GM20000 (cell line): ENCODE results near the gene VRTN.

Experiments
- DNase-seq: peaks from one replicate; pipeline ENCODE4 v3.0.0; 2012; ENCODE audit warnings: low spot score
- TF ChIP-seq, protein P1 (sequence below): IDR thresholded peaks from 2 replicates; pipeline ENCODE4 v1.5.1; 2012; ENCODE audit warnings: mild to moderate bottlenecking, control low read depth; ENCODE audit errors: extremely low read depth, missing control alignments

VRTN gene

DNA sequence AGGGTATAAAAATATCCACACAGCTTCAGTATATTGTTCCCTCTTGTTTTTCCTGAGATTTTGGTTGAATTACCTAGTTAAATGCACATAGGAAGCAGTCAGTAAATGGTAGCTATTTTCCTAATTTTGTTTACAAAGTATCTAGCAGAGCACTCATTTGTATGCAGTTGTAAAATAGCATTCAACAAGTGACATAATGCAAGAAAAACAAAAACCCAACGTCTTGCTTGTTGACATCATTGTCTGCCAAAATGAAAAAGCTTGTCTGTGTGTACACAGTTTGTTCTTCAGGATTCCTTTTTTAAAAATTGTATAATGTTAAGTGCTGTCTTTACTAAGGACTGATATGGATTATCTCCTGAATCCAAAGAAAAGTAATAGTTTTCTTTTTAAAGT is 2.7 kb downstream of the VRTN start:
- no peak for DNase-seq
- TF ChIP-seq, protein P1, sequence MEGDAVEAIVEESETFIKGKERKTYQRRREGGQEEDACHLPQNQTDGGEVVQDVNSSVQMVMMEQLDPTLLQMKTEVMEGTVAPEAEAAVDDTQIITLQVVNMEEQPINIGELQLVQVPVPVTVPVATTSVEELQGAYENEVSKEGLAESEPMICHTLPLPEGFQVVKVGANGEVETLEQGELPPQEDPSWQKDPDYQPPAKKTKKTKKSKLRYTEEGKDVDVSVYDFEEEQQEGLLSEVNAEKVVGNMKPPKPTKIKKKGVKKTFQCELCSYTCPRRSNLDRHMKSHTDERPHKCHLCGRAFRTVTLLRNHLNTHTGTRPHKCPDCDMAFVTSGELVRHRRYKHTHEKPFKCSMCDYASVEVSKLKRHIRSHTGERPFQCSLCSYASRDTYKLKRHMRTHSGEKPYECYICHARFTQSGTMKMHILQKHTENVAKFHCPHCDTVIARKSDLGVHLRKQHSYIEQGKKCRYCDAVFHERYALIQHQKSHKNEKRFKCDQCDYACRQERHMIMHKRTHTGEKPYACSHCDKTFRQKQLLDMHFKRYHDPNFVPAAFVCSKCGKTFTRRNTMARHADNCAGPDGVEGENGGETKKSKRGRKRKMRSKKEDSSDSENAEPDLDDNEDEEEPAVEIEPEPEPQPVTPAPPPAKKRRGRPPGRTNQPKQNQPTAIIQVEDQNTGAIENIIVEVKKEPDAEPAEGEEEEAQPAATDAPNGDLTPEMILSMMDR, result no peak

DNA sequence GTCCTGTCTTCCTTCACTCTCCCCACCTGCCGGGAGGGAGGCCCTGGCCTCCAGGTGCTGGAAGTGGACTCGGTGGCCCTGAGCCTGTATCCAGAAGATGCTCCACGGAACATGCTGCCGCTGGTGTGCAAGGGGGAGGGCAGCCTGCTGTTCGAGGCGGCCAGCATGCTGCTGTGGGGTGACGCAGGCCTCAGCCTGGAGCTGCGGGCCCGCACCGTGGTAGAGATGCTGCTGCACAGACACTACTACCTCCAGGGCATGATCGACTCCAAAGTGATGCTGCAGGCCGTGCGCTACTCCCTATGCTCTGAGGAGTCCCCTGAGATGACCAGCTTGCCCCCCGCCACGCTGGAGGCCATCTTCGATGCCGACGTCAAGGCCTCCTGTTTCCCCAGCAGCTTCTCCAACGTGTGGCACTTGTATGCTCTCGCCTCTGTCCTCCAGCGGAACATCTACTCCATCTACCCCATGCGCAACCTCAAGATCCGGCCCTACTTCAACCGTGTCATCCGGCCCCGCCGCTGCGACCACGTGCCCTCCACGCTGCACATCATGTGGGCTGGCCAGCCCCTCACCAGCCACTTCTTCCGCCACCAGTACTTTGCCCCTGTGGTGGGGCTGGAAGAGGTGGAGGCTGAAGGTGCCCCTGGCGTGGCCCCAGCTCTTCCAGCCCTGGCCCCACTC is 8.8 kb downstream of the VRTN start:
- TF ChIP-seq, protein P1, result no peak
- DNase-seq, result no peak

DNA sequence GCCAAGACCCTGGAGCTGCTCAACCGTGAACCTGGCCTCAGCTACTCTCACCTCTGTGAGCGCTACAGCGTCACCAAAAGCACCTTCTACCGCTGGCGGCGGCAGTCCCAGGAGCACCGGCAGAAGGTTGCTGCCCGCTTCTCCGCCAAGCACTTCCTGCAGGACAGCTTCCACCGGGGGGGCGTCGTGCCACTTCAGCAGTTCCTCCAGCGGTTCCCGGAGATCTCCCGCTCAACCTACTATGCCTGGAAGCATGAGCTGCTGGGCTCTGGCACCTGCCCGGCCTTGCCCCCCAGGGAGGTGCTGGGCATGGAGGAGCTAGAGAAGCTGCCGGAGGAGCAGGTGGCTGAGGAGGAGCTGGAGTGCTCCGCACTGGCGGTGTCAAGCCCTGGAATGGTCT is 9.3 kb downstream of the VRTN start:
- TF ChIP-seq, protein P1, result no peak
- no peak for DNase-seq

DNA sequence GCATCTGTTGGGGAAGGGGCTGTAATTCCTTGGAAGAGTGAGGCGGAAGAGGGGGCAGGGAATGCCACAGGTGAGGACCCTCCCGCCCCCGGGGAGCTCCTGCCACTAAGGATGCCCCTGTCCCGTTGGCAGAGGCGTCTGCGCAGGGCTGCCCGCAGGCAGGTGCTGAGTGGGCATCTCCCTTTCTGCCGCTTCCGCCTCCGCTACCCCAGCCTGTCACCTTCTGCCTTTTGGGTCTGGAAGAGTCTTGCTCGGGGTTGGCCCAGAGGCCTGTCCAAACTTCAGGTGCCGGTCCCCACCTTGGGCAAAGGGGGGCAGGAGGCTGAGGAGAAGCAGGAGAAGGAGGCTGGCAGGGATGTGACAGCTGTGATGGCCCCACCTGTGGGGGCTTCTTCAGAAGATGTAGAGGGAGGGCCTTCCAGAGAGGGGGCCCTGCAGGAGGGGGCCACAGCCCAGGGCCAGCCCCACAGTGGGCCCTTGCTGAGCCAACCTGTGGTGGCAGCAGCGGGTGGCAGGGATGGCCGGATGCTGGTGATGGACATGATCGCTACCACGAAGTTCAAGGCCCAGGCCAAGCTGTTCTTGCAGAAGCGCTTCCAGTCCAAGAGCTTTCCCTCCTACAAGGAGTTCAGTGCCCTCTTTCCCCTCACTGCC is 10.0 kb downstream of the VRTN start:
- DNase-seq, result no peak
- TF ChIP-seq, protein P1, result no peak

DNA sequence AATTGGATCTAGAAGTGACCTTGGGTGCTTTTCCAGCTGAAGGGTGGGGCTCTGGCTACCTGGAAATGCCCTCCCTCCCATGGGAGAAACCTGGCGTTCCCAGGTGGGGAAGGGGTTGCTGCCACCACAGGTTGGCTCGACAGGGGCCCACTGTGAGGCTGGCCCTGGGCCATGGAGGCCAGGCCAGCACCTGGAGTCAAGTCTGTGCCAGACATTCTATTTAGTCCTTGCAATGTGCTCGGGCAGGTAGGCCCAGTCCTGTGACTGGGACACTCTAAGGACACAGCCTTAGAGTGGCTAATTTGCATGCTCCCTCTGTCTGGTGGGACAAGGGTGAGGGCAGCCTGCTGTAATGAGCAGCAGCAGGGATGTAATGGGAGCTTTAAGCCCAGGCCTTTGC is 11.9 kb downstream of the VRTN start:
- no peak for DNase-seq
- TF ChIP-seq, protein P1, result no peak

DNA sequence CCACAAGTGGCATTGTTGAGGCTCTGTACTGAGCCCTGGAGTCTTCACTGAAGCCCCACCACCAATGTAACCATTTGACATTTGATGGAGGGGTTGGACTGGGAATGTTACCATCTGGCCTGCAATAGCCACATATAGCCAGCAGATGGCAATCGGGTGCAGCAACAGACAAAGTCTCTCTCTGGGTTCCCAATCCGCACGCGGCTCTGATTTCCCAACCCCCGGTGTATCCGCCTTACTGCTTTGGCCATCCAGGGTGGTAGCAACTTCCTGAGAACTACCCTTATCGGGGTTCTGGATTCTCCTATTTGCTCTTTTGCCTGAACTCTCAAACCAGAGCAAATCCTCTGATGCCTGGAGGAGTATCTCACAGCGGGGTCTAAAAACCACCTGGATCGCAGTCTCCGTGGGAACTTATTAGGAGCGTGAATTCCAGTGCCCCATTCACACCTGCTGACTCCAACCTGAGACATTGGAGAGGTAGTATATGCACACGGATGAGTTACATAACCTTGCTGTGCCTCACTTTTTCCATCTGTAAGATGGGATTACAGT is 14.2 kb downstream of the VRTN start:
- peak; percentile 85 for DNase-seq
- TF ChIP-seq, protein P1, result peak; percentile 87

DNA sequence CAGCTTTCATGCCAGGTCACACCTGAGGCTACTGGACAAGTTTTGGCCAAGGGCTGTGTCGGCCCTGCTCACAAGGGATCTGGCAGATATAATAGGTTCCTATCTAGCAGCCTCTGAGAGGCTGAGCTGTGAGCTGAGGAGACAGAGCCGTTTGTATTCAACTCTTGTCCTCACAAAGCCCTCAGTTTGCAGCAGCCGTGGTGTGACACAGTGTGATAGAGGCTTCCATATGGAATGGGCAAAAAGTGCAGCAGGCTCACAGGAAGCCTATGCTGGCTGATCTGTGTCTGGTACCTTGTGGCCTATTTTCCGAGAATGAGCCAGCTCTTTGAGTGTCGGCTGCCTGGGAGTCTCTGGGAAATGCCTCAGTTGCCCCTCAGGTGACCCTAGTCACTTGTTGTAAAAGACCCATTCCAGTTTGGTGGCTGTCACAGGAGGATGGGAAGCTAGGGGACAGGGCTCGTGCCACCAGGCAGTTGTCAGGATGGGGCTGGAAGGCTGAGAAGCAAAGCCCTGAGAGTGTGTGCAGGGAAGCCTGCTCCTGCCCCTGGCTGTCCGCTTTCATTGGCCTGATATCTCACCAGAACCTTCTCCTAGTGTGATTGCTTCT is 16.1 kb downstream of the VRTN start:
- no peak for DNase-seq
- TF ChIP-seq, protein P1, result no peak
